ENCODE data around the gene APP.

DNA sequence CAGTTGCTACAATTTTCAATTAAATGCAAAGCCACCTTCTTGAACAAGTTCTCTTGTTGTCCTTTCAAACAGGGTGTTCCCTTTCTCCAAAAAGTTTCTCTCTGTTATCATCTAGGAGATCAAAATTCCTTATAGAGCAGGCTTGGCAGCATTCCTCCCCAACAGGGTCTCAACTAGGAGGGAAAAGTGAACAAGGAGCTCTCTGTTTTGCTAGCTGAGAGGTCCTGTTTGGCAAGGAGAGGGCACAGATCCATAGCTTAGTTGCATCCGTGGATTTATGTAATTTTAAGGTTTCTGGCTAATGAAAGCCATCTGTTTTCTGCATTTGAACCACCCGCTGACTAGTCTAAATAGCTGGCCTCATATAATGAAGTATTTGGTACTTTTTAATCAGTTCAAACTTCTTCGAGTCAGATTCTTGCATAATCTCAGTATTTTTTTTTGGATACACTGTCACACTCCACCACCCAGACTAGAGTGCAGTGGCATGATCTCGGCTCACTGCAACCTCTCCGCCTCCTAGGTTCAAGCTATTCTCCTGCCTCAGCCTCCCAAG, 54.0 kb downstream of the APP start:
- TF ChIP-seq, protein P1, sequence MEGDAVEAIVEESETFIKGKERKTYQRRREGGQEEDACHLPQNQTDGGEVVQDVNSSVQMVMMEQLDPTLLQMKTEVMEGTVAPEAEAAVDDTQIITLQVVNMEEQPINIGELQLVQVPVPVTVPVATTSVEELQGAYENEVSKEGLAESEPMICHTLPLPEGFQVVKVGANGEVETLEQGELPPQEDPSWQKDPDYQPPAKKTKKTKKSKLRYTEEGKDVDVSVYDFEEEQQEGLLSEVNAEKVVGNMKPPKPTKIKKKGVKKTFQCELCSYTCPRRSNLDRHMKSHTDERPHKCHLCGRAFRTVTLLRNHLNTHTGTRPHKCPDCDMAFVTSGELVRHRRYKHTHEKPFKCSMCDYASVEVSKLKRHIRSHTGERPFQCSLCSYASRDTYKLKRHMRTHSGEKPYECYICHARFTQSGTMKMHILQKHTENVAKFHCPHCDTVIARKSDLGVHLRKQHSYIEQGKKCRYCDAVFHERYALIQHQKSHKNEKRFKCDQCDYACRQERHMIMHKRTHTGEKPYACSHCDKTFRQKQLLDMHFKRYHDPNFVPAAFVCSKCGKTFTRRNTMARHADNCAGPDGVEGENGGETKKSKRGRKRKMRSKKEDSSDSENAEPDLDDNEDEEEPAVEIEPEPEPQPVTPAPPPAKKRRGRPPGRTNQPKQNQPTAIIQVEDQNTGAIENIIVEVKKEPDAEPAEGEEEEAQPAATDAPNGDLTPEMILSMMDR (IDR thresholded peaks at IDR 0.05), result no peak
- TF ChIP-seq ZFX (IDR thresholded peaks at IDR 0.05; ENCODE audit: borderline replicate concordance), result no peak

All from 22Rv1 (cell line).